Measurements from ENCODE around the gene CEBPZ.

DNA sequence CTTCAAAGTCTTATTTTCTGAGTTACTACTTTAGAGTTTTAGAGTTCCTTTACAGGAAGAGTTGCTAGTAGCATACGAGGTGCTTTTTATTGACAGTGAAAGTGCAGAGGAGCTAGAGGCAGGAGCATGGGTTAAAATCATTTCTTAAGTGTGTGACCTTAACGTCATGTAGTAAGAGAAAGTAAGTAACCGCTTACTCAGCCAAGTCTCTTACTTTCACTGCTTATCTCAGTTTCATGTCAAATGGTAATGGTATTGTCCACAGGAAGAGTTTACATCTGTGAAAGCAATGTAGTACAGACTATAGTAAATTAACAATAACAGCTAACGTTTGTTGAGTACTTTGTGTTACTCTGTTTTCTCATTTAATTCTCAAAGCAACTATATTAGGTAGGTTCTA lies 12.6 kb upstream of the CEBPZ start:
- TF ChIP-seq CTCF (conservative IDR thresholded peaks at IDR 0.05; ENCODE audit: low read length) (no peak), EZH2phosphoT487 (IDR thresholded peaks at IDR 0.05; ENCODE audit: borderline replicate concordance) (no peak)
